Endodermal cell (in vitro differentiated cells): Measurements from ENCODE around the gene TRIM38. TPM values are rescaled to one million over a fixed set of nuclear protein-coding genes. Genes with fewer than 3 reads are reported as not detected.
"Not testable (repeated sequence)": the region's sequence is repeated elsewhere in the genome, so short reads cannot be mapped to it uniquely, and the experiment has no call there.

Source experiments
- DNase-seq: peaks from one replicate; pipeline ENCODE4 v3.0.0-alpha.2; 2017
- H3K27ac ChIP-seq: 2 replicates; pipeline ENCODE4 v1.5.1; 2013; ENCODE audit warnings: mild to moderate bottlenecking, low read depth, low read length, moderate library complexity
- H3K27me3 ChIP-seq: 2 replicates; pipeline ENCODE4 v1.6.1; 2013; ENCODE audit warnings: mild to moderate bottlenecking, low read length, moderate library complexity; ENCODE audit not compliant: insufficient read depth, control insufficient read depth, poor library complexity, severe bottlenecking
- H3K36me3 ChIP-seq: 2 replicates; pipeline ENCODE4 v1.7.0; 2013; ENCODE audit warnings: mild to moderate bottlenecking, low read length, moderate library complexity; ENCODE audit not compliant: control insufficient read depth, insufficient read depth
- H3K4me1 ChIP-seq: one replicate; pipeline ENCODE4 v1.7.0; 2013; ENCODE audit warnings: low read length; ENCODE audit not compliant: control insufficient read depth, insufficient read depth
- H3K4me3 ChIP-seq: 2 replicates; pipeline ENCODE4 v1.5.1; 2013; ENCODE audit warnings: mild to moderate bottlenecking, low read length, moderate library complexity
- H3K9ac ChIP-seq: 2 replicates; pipeline ENCODE4 v1.6.1; 2013; ENCODE audit warnings: mild to moderate bottlenecking, low read length, moderate library complexity; ENCODE audit not compliant: poor library complexity, severe bottlenecking; ENCODE audit errors: extremely low read depth
- H3K9me3 ChIP-seq: 2 replicates; pipeline ENCODE4 v1.6.1; 2013; ENCODE audit warnings: mild to moderate bottlenecking, low read length, moderate library complexity; ENCODE audit not compliant: control insufficient read depth
- H3K27ac Mint-ChIP-seq: 2 replicates; pipeline ENCODE4 v1.8.0; 2020; ENCODE audit warnings: mixed read lengths
- H3K27me3 Mint-ChIP-seq: 2 replicates; pipeline ENCODE4 v1.8.0; 2021; ENCODE audit warnings: mild to moderate bottlenecking, mixed read lengths; ENCODE audit not compliant: insufficient read depth
- H3K36me3 Mint-ChIP-seq: 2 replicates; pipeline ENCODE4 v1.8.0; 2020; ENCODE audit warnings: low read depth, mixed read lengths
- H3K4me1 Mint-ChIP-seq: 2 replicates; pipeline ENCODE4 v1.8.0; 2020; ENCODE audit warnings: mixed read lengths
- H3K4me3 Mint-ChIP-seq: 2 replicates; pipeline ENCODE4 v1.8.0; 2020; ENCODE audit warnings: mild to moderate bottlenecking, moderate library complexity, mixed read lengths
- H3K9me3 Mint-ChIP-seq: 2 replicates; pipeline ENCODE4 v1.8.0; 2020; ENCODE audit warnings: mild to moderate bottlenecking, mixed read lengths
- CTCF ChIP-seq: fragments of 200-600 bp; sonication (generic); conservative IDR thresholded peaks from 2 replicates; pipeline ENCODE4 v1.5.0; 2021; ENCODE audit warnings: antibody characterized with exemption, mild to moderate bottlenecking
- WGBS, 2 experiments: methylation state at CpG; one replicate each; pipeline versions ENCODE4 v1.1.5 to v1.1.7; 2013; ENCODE audit warnings: missing lambda C conversion rate in 2 of 2, mixed read lengths in 1 of 2; ENCODE audit not compliant: insufficient coverage in 1 of 2, insufficient read length in 1 of 2; 5-methylcytosine and 5-hydroxymethylcytosine counted together
- total RNA-seq, 2 donors: library from RNA; stranded (reverse); fragmentation: NEBNext Ultra II Directional in 1 of 2; extraction: Animal tissue kit (Norgen Biotek cat#: 25700) in 1 of 2; gene quantifications; 2 replicates in 1 of 2; 3 replicates in 1 of 2; pipeline ENCODE4 v1.2.1, GENCODE V29; 2021

Gene TRIM38
- total RNA-seq, 2 donors from 2014 or later: 4.2 to 4.4 TPM

GRCh38 chr6:26008470-26008869, 45.9 kb downstream of the TRIM38 start:
- Histone ChIP-seq H3K9ac (no peak overlapping the region), H3K4me3 (no peak overlapping the region), H3K27me3 (no peaks in the 10 kb centered on the region), H3K36me3 (no peaks in the 10 kb centered on the region), H3K27ac (no peak overlapping the region), H3K9me3 (no peaks in the 10 kb centered on the region), H3K4me1 (no peaks in the 10 kb centered on the region)
- Mint-ChIP-seq H3K4me1 (peaks cover 6% of the 10 kb centered on the region), H3K27me3 (no peaks in the 10 kb centered on the region), H3K4me3 (no peak overlapping the region), H3K27ac (no peak overlapping the region), H3K9me3 (no peaks in the 10 kb centered on the region), H3K36me3 (no peaks in the 10 kb centered on the region)
- WGBS, 2 experiments: 90 to 100% methylated on average over 2 to 3 of the region's 3 CpGs
- no peak for DNase-seq
- TF ChIP-seq CTCF: no peak

- no peak overlapping the region for H3K9ac ChIP-seq
- H3K4me3 Mint-ChIP-seq: no peak overlapping the region
- no peaks in the 10 kb centered on the region for H3K27me3 ChIP-seq
- no peak overlapping the region for H3K27ac ChIP-seq
- H3K4me3 ChIP-seq: no peak overlapping the region
- H3K27me3 Mint-ChIP-seq: no peaks in the 10 kb centered on the region
- 88 to 96% methylated on average over 2 to 4 of the region's 4 CpGs for WGBS, 2 experiments
- no peaks in the 10 kb centered on the region for H3K9me3 ChIP-seq
- DNase-seq: no peak
- H3K36me3 ChIP-seq: no peaks in the 10 kb centered on the region
- no peaks in the 10 kb centered on the region for H3K9me3 Mint-ChIP-seq
- TF ChIP-seq CTCF: no peak
- H3K36me3 Mint-ChIP-seq: no peaks in the 10 kb centered on the region
- H3K4me1 ChIP-seq: no peaks in the 10 kb centered on the region
- H3K27ac Mint-ChIP-seq: no peak overlapping the region
- H3K4me1 Mint-ChIP-seq: peaks cover 6% of the 10 kb centered on the region
Observed at GRCh38 chr6:26009817-26010216, 47.2 kb downstream of the TRIM38 start.

- Histone ChIP-seq H3K9ac (no peak overlapping the region), H3K4me3 (no peak overlapping the region), H3K27me3 (no peaks in the 10 kb centered on the region), H3K4me1 (no peaks in the 10 kb centered on the region), H3K36me3 (no peaks in the 10 kb centered on the region), H3K27ac (no peak overlapping the region), H3K9me3 (no peaks in the 10 kb centered on the region)
- Mint-ChIP-seq H3K27ac (no peak overlapping the region), H3K9me3 (no peaks in the 10 kb centered on the region), H3K27me3 (no peaks in the 10 kb centered on the region), H3K4me3 (no peak overlapping the region), H3K4me1 (peaks cover under 1% of the 10 kb centered on the region), H3K36me3 (no peaks in the 10 kb centered on the region)
- DNase-seq: no peak
- WGBS, 2 experiments: 92% methylated on average over 1 of the region's 2 CpGs; no CpG with 5 or more reads in 1 of the 2 experiments
- no peak for TF ChIP-seq CTCF
Observed at GRCh38 chr6:26012061-26012460, 49.5 kb downstream of the TRIM38 start.

GRCh38 chr6:26014386-26014785, 51.8 kb downstream of the TRIM38 start:
- H3K27me3 ChIP-seq, H3K9me3 ChIP-seq, H3K9ac ChIP-seq, H3K27me3 Mint-ChIP-seq, H3K4me3 ChIP-seq, H3K4me1 Mint-ChIP-seq, DNase-seq, H3K27ac Mint-ChIP-seq, H3K4me3 Mint-ChIP-seq, H3K4me1 ChIP-seq, H3K36me3 Mint-ChIP-seq, H3K27ac ChIP-seq, H3K36me3 ChIP-seq: not testable (repeated sequence)
- 96 to 100% methylated on average over 2 to 5 of the region's 5 CpGs for WGBS, 2 experiments
- peaks cover 11% of the 10 kb centered on the region for H3K9me3 Mint-ChIP-seq
